T-helper 1 cell treated with Interleukin-12 subunit alpha and Interleukin-12 subunit beta and Interleukin-4 antibody, amounts not matched to agents 30 μg/mL and 1 μg/mL, for 36 hours (primary cell): ENCODE measurements around the gene SPRR1B.

Experiments used
- H3K27ac Mint-ChIP-seq: one replicate; pipeline ENCODE4 v1.8.0; 2021; ENCODE audit warnings: mild to moderate bottlenecking, mixed read lengths
- H3K27me3 Mint-ChIP-seq: one replicate; pipeline ENCODE4 v1.8.0; 2021; ENCODE audit warnings: low read depth, mixed read lengths
- H3K36me3 Mint-ChIP-seq: one replicate; pipeline ENCODE4 v1.8.0; 2021; ENCODE audit warnings: low read depth, mixed read lengths
- H3K4me1 Mint-ChIP-seq: one replicate; pipeline ENCODE4 v1.8.0; 2021; ENCODE audit warnings: low read depth, mixed read lengths
- H3K4me3 Mint-ChIP-seq: one replicate; pipeline ENCODE4 v1.8.0; 2021; ENCODE audit warnings: mild to moderate bottlenecking, moderate library complexity, mixed read lengths
- H3K9me3 Mint-ChIP-seq: one replicate; pipeline ENCODE4 v1.8.0; 2021; ENCODE audit warnings: mixed read lengths

Gene SPRR1B

DNA sequence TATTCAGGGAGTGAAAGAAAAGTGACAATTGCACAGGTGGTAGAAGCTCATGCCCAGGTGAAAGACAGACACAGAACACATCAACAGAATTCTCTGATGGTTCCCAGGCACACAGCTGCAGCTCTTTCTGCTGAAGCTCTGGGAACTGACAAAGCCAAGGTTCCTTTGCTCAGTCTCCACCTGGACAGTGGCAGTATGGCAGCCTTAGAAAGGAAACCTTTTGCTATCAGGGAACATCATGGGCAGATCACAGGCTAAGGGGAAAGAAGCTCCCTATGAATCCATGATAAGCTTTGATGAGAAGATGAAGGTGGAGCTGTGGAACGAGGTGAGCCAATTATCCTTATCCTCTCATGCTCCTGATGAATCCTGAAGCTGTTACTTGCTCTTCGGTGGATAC is 39.2 kb downstream of the SPRR1B start:
- no peak overlapping the region for H3K27ac Mint-ChIP-seq
- no peaks in the 10 kb centered on the region for H3K9me3 Mint-ChIP-seq
- H3K27me3 Mint-ChIP-seq, result peaks cover 6% of the 10 kb centered on the region
- H3K4me3 Mint-ChIP-seq, result no peak overlapping the region
- H3K4me1 Mint-ChIP-seq, result no peaks in the 10 kb centered on the region
- H3K36me3 Mint-ChIP-seq, result no peaks in the 10 kb centered on the region

- H3K36me3 Mint-ChIP-seq, result no peaks in the 10 kb centered on the region
- H3K4me3 Mint-ChIP-seq, result no peak within 1 kb of the TSS
- no peaks in the 10 kb centered on the region for H3K9me3 Mint-ChIP-seq
- no peaks in the 10 kb centered on the region for H3K4me1 Mint-ChIP-seq
- H3K27me3 Mint-ChIP-seq, result peaks cover 6% of the 10 kb centered on the region
- no peak within 1 kb of the TSS for H3K27ac Mint-ChIP-seq
Measured at GRCh38 chr1:153071511-153071910, 40.5 kb downstream of the SPRR1B start, which contains the start of gene SPRR2B. TSS of gene SPRR2B (minus strand) at chr1:153071611. CDS start at chr1:153070839, 772 bp downstream.

- Mint-ChIP-seq H3K36me3 (no peaks in the 10 kb centered on the region), H3K4me1 (no peaks in the 10 kb centered on the region), H3K27ac (no peak overlapping the region), H3K9me3 (no peaks in the 10 kb centered on the region), H3K4me3 (no peak overlapping the region), H3K27me3 (peaks cover 4% of the 10 kb centered on the region)
Measured at GRCh38 chr1:153072806-153073726, 42.1 kb downstream of the SPRR1B start.

DNA sequence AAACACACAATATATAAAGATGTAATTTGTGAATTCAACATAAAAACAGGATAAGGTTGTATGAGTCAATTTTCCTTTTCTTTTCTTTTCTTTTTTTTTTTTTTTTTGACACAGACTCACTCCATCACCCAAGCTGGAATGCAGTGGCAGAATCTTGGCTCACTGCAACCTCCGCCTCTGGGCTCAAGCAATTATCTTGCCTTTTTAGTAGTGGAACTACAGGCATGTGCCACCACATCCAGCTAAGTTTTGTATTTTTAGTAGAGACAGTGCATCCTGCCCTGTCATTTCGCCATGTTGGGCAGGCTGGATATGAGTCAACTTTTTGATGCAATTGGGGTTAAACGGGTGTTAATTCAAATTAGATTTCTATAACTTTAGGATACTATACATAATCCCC is 50.7 kb downstream of the SPRR1B start:
- Mint-ChIP-seq H3K4me3 (no peak overlapping the region), H3K36me3 (no peaks in the 10 kb centered on the region), H3K27me3 (peaks cover 6% of the 10 kb centered on the region), H3K27ac (no peak overlapping the region), H3K4me1 (no peaks in the 10 kb centered on the region), H3K9me3 (peaks cover 8% of the 10 kb centered on the region)
